Neuronal stem cell (in vitro differentiated cells): ENCODE measurements around the gene PCSK2.

Experiments
- DNase-seq: peaks from one replicate; pipeline ENCODE4 v3.0.0-alpha.2; 2013; ENCODE audit warnings: low spot score
- H2AFZ ChIP-seq: one replicate; pipeline ENCODE4 v1.6.1; 2013; ENCODE audit warnings: mild to moderate bottlenecking, low read length, inconsistent platforms
- H2AK5ac ChIP-seq: 2 replicates; pipeline ENCODE4 v1.6.1; 2013; ENCODE audit warnings: low read depth, mild to moderate bottlenecking, inconsistent platforms, low read length, moderate library complexity, mixed read lengths
- H2BK120ac ChIP-seq: 2 replicates; pipeline ENCODE4 v1.6.1; 2013; ENCODE audit warnings: low read depth, mild to moderate bottlenecking, inconsistent platforms, low read length, moderate library complexity, mixed read lengths
- H2BK12ac ChIP-seq: one replicate; pipeline ENCODE4 v1.6.1; 2013; ENCODE audit warnings: low read length, inconsistent platforms
- H2BK15ac ChIP-seq: 2 replicates; pipeline ENCODE4 v1.6.1; 2013; ENCODE audit warnings: mild to moderate bottlenecking, low read length, inconsistent platforms, mixed read lengths
- H2BK5ac ChIP-seq: one replicate; pipeline ENCODE4 v1.6.1; 2013; ENCODE audit warnings: inconsistent platforms, mild to moderate bottlenecking, low read length, moderate library complexity
- H3K14ac ChIP-seq: one replicate; pipeline ENCODE4 v1.6.1; 2013; ENCODE audit warnings: low read length, inconsistent platforms
- H3K18ac ChIP-seq: 2 replicates; pipeline ENCODE4 v1.6.1; 2013; ENCODE audit warnings: low read length, inconsistent platforms
- H3K23ac ChIP-seq: 2 replicates; pipeline ENCODE4 v1.6.1; 2013; ENCODE audit warnings: low read depth, mild to moderate bottlenecking, mixed read lengths, low read length, inconsistent platforms; ENCODE audit not compliant: poor library complexity
- H3K27ac ChIP-seq: replicated peaks from 3 replicates; pipeline ENCODE4 v1.5.1; 2013; ENCODE audit warnings: low read length, inconsistent platforms
- H3K27me3 ChIP-seq, 3 experiments: 2 replicates each; pipeline ENCODE4 v1.6.1; 2013; ENCODE audit warnings: low read length in 3 of 3, mild to moderate bottlenecking in 2 of 3, inconsistent platforms in 1 of 3, low read depth in 1 of 3, mixed read lengths in 1 of 3, moderate library complexity in 1 of 3; ENCODE audit not compliant: control insufficient read depth in 3 of 3, insufficient read depth in 3 of 3
- H3K36me3 ChIP-seq, 2 donors: replicated peaks in 1 of 2; 2 replicates each; pipeline ENCODE4 v1.6.1; 2013; ENCODE audit warnings: low read length in 2 of 2; ENCODE audit not compliant: control insufficient read depth in 2 of 2, insufficient read depth in 2 of 2
- H3K4ac ChIP-seq: 2 replicates; pipeline ENCODE4 v1.6.1; 2013; ENCODE audit warnings: inconsistent platforms, mild to moderate bottlenecking, low read length, moderate library complexity
- H3K4me1 ChIP-seq, 2 donors: 1 replicate in 1 of 2; 2 replicates in 1 of 2; pipeline ENCODE4 v1.6.1; 2013; ENCODE audit warnings: low read length in 2 of 2, low read depth in 1 of 2; ENCODE audit not compliant: control insufficient read depth in 2 of 2, insufficient read depth in 1 of 2
- H3K4me2 ChIP-seq: one replicate; pipeline ENCODE4 v1.6.1; 2013; ENCODE audit warnings: mild to moderate bottlenecking, low read length, inconsistent platforms; ENCODE audit not compliant: insufficient read depth, poor library complexity, severe bottlenecking
- H3K4me3 ChIP-seq, 2 donors: 2 replicates each; pipeline ENCODE4 v1.5.1; 2013; ENCODE audit warnings: low read length in 2 of 2, mild to moderate bottlenecking in 2 of 2, inconsistent platforms in 1 of 2, moderate library complexity in 1 of 2
- H3K79me1 ChIP-seq: one replicate; pipeline ENCODE4 v1.6.1; 2013; ENCODE audit warnings: low read depth, mild to moderate bottlenecking, inconsistent platforms, low read length, moderate library complexity
- H3K9ac ChIP-seq: one replicate; pipeline ENCODE4 v1.6.1; 2013; ENCODE audit warnings: mild to moderate bottlenecking, low read depth, low read length, inconsistent platforms; ENCODE audit not compliant: poor library complexity
- H3K9me3 ChIP-seq, 2 donors: replicated peaks in 1 of 2; 2 replicates each; pipeline versions ENCODE3 to v1.6.1; 2013; ENCODE audit warnings: low read length in 2 of 2, mild to moderate bottlenecking in 2 of 2, inconsistent platforms in 1 of 2, low read depth in 1 of 2, mixed read lengths in 1 of 2, moderate library complexity in 1 of 2; ENCODE audit not compliant: control insufficient read depth in 2 of 2, insufficient read depth in 1 of 2
- H4K8ac ChIP-seq: one replicate; pipeline ENCODE4 v1.6.1; 2013; ENCODE audit warnings: low read depth, mild to moderate bottlenecking, inconsistent platforms, low read length, moderate library complexity
- H4K91ac ChIP-seq: one replicate; pipeline ENCODE4 v1.6.1; 2013; ENCODE audit warnings: low read length, low read depth, mild to moderate bottlenecking, inconsistent platforms; ENCODE audit not compliant: poor library complexity
- WGBS, 2 donors: extraction: QIAGEN DNeasy Blood & Tissue Kit; methylation state at CpG; one replicate each; pipeline ENCODE4 v1.1.7; 2013; ENCODE audit warnings: missing lambda C conversion rate in 2 of 2, mixed read lengths in 1 of 2; ENCODE audit not compliant: insufficient read length in 2 of 2, insufficient replicate concordance in 1 of 2; ENCODE audit errors: extremely low coverage in 2 of 2; 5-methylcytosine and 5-hydroxymethylcytosine counted together

PCSK2 gene

GRCh38 chr20:17300113-17300512, 73.3 kb downstream of the PCSK2 start:
- Histone ChIP-seq H2BK120ac (no peak overlapping the region), H3K9me3 (no peaks in the 10 kb centered on the region), H3K4ac (no peak overlapping the region), H3K4me2 (peak overlapping the region; percentile 11), H4K91ac (no peak overlapping the region), H3K14ac (no peak overlapping the region), H2AFZ (no peak overlapping the region), H3K27me3 (no peaks in the 10 kb centered on the region), H2BK12ac (no peak overlapping the region), H3K79me1 (no peaks in the 10 kb centered on the region), H2AK5ac (peak overlapping the region; percentile 81), H3K18ac (no peak overlapping the region), H3K27ac (no peak overlapping the region), H3K4me1 (no peaks in the 10 kb centered on the region), H3K36me3 (no peaks in the 10 kb centered on the region), H3K4me3 (no peak overlapping the region), H2BK15ac (no peak overlapping the region), H3K9ac (no peak overlapping the region), H4K8ac (no peak overlapping the region), H3K23ac (no peak overlapping the region), H2BK5ac (peak overlapping the region; percentile 24)
- no peak for DNase-seq
- WGBS, 2 donors, result no CpG with 5 or more reads among the region's 2 CpGs

- Histone ChIP-seq H3K4ac (no peak overlapping the region), H3K4me1 (peaks cover 0 to 2% of the 10 kb centered on the region in 2 donors), H2BK12ac (no peak overlapping the region), H2BK5ac (no peak overlapping the region), H3K23ac (no peak overlapping the region), H4K91ac (no peak overlapping the region), H3K27ac (no peak overlapping the region), H2AK5ac (no peak overlapping the region), H3K9me3 (no peaks in the 10 kb centered on the region), H3K79me1 (no peaks in the 10 kb centered on the region), H3K4me3 (no peak overlapping the region), H3K18ac (no peak overlapping the region), H3K27me3 (no peaks in the 10 kb centered on the region), H2AFZ (no peak overlapping the region), H2BK15ac (no peak overlapping the region), H3K14ac (no peak overlapping the region), H4K8ac (no peak overlapping the region), H3K9ac (no peak overlapping the region), H2BK120ac (no peak overlapping the region), H3K36me3 (no peaks in the 10 kb centered on the region), H3K4me2 (peak overlapping the region; percentile 23)
- WGBS, 2 donors, result no CpG with 5 or more reads among the region's 3 CpGs
- DNase-seq, result no peak
Measured at GRCh38 chr20:17304774-17305173, 77.9 kb downstream of the PCSK2 start.

GRCh38 chr20:17306427-17306826, 79.6 kb downstream of the PCSK2 start:
- Histone ChIP-seq H2BK15ac (no peak overlapping the region), H3K4ac (no peak overlapping the region), H2BK5ac (no peak overlapping the region), H3K9me3 (no peaks in the 10 kb centered on the region), H4K8ac (no peak overlapping the region), H4K91ac (no peak overlapping the region), H3K14ac (no peak overlapping the region), H2BK12ac (no peak overlapping the region), H3K27ac (no peak overlapping the region), H2AK5ac (no peak overlapping the region), H3K9ac (no peak overlapping the region), H2BK120ac (no peak overlapping the region), H3K79me1 (no peaks in the 10 kb centered on the region), H3K4me3 (no peak overlapping the region), H3K4me1 (peaks cover 0 to 2% of the 10 kb centered on the region in 2 donors), H3K4me2 (no peak overlapping the region), H3K18ac (no peak overlapping the region), H3K27me3 (no peaks in the 10 kb centered on the region), H3K23ac (no peak overlapping the region), H3K36me3 (no peaks in the 10 kb centered on the region), H2AFZ (no peak overlapping the region)
- no CpG with 5 or more reads among the region's 4 CpGs for WGBS, 2 donors
- no peak for DNase-seq

GRCh38 chr20:17314264-17314663, 87.4 kb downstream of the PCSK2 start:
- Histone ChIP-seq H3K79me1 (no peaks in the 10 kb centered on the region), H3K18ac (peak overlapping the region; percentile 53), H3K36me3 (no peaks in the 10 kb centered on the region), H3K9me3 (no peaks in the 10 kb centered on the region), H3K4me1 (peaks cover 0 to 3% of the 10 kb centered on the region in 2 donors), H4K8ac (no peak overlapping the region), H3K4me3 (no peak overlapping the region), H3K27ac (no peak overlapping the region), H2BK120ac (no peak overlapping the region), H3K27me3 (no peaks in the 10 kb centered on the region), H2AFZ (no peak overlapping the region), H3K23ac (no peak overlapping the region), H3K14ac (no peak overlapping the region), H2AK5ac (no peak overlapping the region), H2BK15ac (no peak overlapping the region), H3K9ac (no peak overlapping the region), H3K4me2 (no peak overlapping the region), H4K91ac (no peak overlapping the region), H2BK5ac (no peak overlapping the region), H2BK12ac (no peak overlapping the region), H3K4ac (no peak overlapping the region)
- no CpG with 5 or more reads among the region's 5 CpGs for WGBS, 2 donors
- no peak for DNase-seq
